Stomach (tissue), 4 donors: ENCODE data around the gene SGPL1.

Source experiments
- EP300 ChIP-seq: sonication (generic); formaldehyde crosslinking; IDR thresholded peaks from one replicate; pipeline ENCODE4 v1.6.1; 2017; ENCODE audit warnings: antibody characterized with exemption
- POLR2A ChIP-seq, 4 donors: fragments of 450-650 bp; IDR thresholded peaks; one replicate each; pipeline ENCODE4 v1.6.1; 2016; ENCODE audit warnings: antibody characterized with exemption in 4 of 4, control low read depth in 2 of 4, mild to moderate bottlenecking in 1 of 4, moderate library complexity in 1 of 4
- POLR2AphosphoS5 ChIP-seq, 3 donors: sonication (generic); formaldehyde crosslinking; IDR thresholded peaks; one replicate each; pipeline ENCODE4 v1.6.1; 2016; ENCODE audit warnings: antibody characterized with exemption in 3 of 3
- TF ChIP-seq, protein P1 (sequence below), 7 experiments: fragments of 450-650 bp in 4 of 7; fragments of 200-600 bp in 3 of 7; sonication (generic) in 3 of 7; IDR thresholded peaks; one replicate each; pipeline ENCODE4 v1.5.1; 2016 to 2019; ENCODE audit warnings: antibody characterized with exemption in 7 of 7, control low read depth in 2 of 7, mild to moderate bottlenecking in 1 of 7

- TF ChIP-seq, protein P1, sequence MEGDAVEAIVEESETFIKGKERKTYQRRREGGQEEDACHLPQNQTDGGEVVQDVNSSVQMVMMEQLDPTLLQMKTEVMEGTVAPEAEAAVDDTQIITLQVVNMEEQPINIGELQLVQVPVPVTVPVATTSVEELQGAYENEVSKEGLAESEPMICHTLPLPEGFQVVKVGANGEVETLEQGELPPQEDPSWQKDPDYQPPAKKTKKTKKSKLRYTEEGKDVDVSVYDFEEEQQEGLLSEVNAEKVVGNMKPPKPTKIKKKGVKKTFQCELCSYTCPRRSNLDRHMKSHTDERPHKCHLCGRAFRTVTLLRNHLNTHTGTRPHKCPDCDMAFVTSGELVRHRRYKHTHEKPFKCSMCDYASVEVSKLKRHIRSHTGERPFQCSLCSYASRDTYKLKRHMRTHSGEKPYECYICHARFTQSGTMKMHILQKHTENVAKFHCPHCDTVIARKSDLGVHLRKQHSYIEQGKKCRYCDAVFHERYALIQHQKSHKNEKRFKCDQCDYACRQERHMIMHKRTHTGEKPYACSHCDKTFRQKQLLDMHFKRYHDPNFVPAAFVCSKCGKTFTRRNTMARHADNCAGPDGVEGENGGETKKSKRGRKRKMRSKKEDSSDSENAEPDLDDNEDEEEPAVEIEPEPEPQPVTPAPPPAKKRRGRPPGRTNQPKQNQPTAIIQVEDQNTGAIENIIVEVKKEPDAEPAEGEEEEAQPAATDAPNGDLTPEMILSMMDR (IDR thresholded peaks at IDR 0.05), result no peak
- TF ChIP-seq POLR2A (IDR thresholded peaks at IDR 0.05) (no peak), POLR2AphosphoS5 (IDR thresholded peaks at IDR 0.05) (no peak), EP300 (no peak)
Measured at GRCh38 chr10:70782086-70782745, 33.5 kb upstream of the SGPL1 start.
